SH-SY5Y (cell line): ENCODE measurements around the gene NOG.
A peak's percentile ranks its signal among the peaks of the same experiment; 100 is the strongest.

Experiments used
- GATA2 ChIP-seq: IDR thresholded peaks from 2 replicates; pipeline ENCODE4 v1.6.1; 2011; ENCODE audit warnings: mild to moderate bottlenecking, low read depth, low read length
- GATA3 ChIP-seq: IDR thresholded peaks from 2 replicates; pipeline ENCODE4 v1.6.1; 2011; ENCODE audit warnings: low read depth, mild to moderate bottlenecking, low read length, moderate library complexity

NOG gene

GRCh38 chr17:56603486-56604238 lies 10.2 kb downstream of the NOG start:
- peak; percentile 28; the same call in 1 of the 2 replicates for TF ChIP-seq GATA2
- no peak; the same call in 1 of the 2 replicates for TF ChIP-seq GATA3

GRCh38 chr17:56604691-56605290 lies 11.3 kb downstream of the NOG start:
- TF ChIP-seq GATA2 (no peak), GATA3 (no peak)

GRCh38 chr17:56608944-56609343 lies 15.4 kb downstream of the NOG start:
- TF ChIP-seq GATA2 (no peak), GATA3 (no peak)

- TF ChIP-seq GATA2, result no peak
- TF ChIP-seq GATA3, result no peak
Observed at GRCh38 chr17:56610321-56610720, 16.8 kb downstream of the NOG start.

GRCh38 chr17:56613131-56613530 lies 19.6 kb downstream of the NOG start:
- no peak for TF ChIP-seq GATA2
- no peak for TF ChIP-seq GATA3

GRCh38 chr17:56614522-56614921 lies 21.0 kb downstream of the NOG start:
- TF ChIP-seq GATA2, result no peak
- no peak for TF ChIP-seq GATA3

GRCh38 chr17:56616239-56616638 lies 22.7 kb downstream of the NOG start:
- no peak for TF ChIP-seq GATA3
- no peak for TF ChIP-seq GATA2

- TF ChIP-seq GATA2 (no peak), GATA3 (no peak)
Observed at GRCh38 chr17:56623383-56623782, 29.9 kb downstream of the NOG start.

GRCh38 chr17:56624309-56624708 lies 30.8 kb downstream of the NOG start:
- TF ChIP-seq GATA2 (no peak), GATA3 (no peak)

- TF ChIP-seq GATA3 (no peak), GATA2 (no peak)
Observed at GRCh38 chr17:56624912-56625311, 31.4 kb downstream of the NOG start.

GRCh38 chr17:56629531-56630075 lies 36.1 kb downstream of the NOG start:
- no peak for TF ChIP-seq GATA2
- no peak for TF ChIP-seq GATA3

GRCh38 chr17:56630202-56630601 lies 36.7 kb downstream of the NOG start:
- TF ChIP-seq GATA3 (no peak), GATA2 (no peak)

GRCh38 chr17:56633681-56634080 lies 40.2 kb downstream of the NOG start:
- TF ChIP-seq GATA3, result no peak
- no peak for TF ChIP-seq GATA2

GRCh38 chr17:56635641-56636040 lies 42.1 kb downstream of the NOG start:
- TF ChIP-seq GATA2, result no peak
- no peak for TF ChIP-seq GATA3

- no peak for TF ChIP-seq GATA2
- no peak for TF ChIP-seq GATA3
Observed at GRCh38 chr17:56636265-56636664, 42.8 kb downstream of the NOG start.
